Stimulated activated CD8-positive, alpha-beta memory T cell treated with anti-CD3 and anti-CD28 coated beads, Interleukin-12 subunit alpha, Interleukin-12 subunit beta, amount 100 ng/mL, for 24 hours (primary cell): Measurements from ENCODE around the gene RELL2.

Source experiments
- DNase-seq: peaks from one replicate; pipeline ENCODE4 v3.0.0-alpha.2; 2020; ENCODE audit errors: extremely low read depth

The RELL2 gene

DNA sequence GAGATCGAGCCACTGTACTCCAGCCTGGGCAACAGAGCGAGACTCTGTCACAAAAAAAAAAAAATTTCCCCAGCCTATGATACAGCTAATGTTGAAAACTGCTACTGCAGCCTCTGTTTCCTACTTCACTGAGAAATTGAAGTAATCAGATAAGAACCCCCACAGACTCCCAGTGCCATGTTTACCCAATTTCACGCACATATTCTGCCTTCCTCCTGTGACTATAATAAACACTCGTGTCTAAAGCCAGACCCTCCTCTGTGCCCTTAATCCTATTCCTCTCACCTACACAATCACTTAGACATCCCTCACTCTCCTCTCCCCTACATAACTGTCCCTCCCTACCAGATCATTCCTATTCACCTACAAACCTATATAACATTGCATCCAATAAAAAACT, 38.9 kb downstream of the RELL2 start:
- DNase-seq: no peak

DNA sequence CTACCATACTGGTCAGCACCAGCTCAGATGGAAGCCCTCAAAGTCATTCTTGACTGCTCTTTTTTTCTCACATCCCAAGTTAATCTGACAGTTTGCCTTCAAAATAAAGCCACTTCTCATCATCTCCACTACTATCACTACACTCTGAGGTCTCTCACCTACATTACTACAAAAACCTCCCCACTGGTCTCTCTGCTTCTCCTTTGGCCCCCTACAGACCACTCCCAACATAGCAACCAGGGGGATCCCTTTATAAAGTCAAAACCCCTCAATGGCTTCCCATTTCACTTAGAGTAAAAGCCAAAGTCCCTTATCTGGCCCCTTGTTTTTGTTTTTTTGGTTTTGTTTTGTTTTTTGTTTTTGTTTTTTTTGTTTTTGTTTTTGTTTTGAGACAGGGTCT, 40.6 kb downstream of the RELL2 start:
- no peak for DNase-seq

DNA sequence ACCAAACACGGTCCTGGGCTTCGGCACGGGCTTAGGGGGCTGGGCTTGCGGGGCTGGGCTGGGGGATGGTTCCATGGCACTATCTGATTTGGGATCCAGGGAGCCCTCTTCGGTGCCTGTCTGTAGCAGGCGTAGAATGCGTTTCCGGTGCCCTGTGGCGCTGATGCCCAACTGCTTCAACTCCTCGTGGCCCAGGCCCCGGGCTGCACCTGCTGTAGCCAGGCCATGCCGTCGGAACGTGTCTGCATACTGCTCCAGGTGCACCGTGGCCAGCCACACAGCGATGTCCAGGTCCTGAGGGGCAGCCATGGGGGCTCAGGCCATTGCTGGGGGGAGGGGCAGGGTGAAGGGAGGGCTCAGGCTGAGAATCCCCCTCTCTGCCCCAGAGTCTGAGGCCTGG, 43.4 kb downstream of the RELL2 start:
- no peak for DNase-seq

DNA sequence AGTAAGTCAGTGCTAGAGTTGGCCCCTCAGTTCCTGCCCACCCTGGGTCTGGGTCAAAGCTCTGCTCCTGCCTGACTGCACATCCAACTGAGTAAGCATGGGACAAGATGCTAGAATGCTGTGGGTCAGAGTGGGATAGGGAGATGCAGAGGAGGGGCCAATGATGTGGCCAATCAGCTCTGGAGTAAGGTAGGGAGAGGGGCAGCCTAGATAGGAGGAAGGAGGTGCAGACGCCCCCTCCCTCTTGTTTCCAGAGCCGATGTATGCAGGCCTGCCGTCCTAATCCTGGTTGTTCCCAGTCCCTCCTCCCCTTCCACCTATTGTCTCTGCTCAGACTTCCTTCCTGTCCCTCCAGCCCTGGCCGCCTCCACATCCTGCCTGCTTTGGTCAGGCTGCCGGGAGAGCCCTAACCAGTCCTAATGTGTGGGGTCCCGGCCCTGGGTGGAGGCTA, 44.0 kb downstream of the RELL2 start:
- DNase-seq: no peak

DNA sequence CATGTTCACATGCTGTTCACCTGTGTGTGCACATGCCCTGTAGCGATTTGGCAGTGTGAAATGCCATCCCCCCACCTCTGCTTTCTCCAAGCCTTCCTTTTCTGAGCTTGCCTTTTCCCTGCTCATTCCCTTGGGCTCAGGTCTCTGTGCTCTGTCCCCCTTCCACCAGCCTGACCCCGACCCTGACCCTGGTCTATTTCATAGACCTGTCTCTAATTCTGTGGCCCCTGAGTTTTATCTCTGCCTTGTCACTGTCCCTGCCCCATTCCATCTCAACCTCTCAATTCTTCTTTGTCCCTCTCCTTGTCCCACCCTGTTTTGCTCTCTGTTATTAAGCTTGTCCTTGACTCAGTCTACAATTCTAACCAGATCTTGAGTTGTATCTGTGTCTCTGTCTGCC, 44.5 kb downstream of the RELL2 start:
- DNase-seq: no peak

DNA sequence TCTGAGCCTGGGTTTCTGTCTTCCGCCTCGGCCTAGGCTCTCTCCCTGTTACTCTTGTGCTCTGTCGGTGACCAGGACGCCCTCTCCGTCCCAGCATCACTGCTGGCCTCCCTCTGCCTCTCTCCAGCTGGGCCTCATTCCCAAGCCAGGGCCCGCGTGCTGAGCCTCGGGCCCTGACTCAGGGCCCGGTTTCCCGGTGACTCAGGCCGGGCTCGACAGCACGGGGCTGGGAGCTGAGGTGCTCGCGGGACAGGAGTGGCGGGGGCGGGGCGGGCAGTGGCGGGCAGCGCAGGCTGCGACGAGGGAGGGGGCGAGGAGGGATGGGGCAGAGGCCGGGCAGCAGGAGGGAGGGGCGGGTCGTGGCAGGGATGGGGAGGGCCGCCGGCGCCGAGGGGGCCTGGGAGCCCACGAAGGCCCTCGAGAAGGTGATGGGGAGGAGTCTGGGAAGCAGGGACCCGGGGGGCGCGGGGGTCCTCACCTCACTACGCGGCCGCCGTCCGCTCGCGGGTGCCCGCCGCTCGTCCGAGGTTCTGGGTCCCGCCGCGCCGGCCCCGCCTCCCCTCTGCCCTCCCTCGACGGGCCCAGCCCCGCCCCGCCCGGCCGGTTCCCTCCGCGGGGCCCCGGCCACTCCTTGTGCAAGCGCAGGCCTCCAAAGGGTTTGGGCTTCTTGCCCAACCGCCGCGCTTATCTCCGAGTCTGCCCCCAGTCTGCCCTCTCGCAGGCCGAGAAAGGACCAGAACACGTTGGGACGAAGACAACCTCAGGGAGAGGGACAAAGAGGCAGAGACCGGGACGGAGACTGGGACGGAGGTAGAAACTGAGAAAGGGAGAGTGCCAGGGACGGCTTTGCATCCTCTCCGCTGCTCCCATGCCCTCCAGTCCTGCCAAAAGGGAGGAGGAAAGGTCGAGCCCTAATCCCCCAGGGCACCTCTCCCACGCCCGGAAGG, 45.2 kb downstream of the RELL2 start, which contains the start of gene ARAP3:
TSS of gene ARAP3 (minus strand) at position 536 of the 947 bp plus-strand sequence. CDS start 1,744 bp downstream, outside the sequence.
- DNase-seq: no peak

DNA sequence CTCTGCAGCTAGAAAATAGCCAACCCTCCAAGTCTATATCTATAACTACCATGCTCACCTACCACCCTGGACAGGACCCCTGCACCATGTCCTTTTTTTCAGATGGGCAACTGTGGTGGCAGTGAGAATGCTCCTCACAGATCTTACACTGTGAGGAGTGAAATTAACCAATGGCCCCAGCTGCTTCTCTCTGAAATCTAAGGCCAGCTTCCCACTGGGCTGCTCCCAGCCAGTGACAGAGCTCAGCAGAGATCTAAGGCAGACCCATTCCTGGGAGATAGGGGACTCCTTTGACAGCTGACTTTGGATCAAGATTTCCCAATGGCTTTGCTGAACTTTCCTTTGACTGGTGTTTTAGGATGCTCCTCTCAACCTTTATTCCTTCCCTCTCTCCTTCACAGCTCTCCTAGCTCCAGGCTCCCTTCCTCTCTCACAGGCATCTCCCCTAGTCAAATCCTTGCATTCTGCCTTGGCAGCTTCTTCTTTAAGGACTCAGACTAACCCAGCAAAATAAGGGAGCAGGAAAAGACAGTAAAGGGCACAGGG, 46.9 kb downstream of the RELL2 start:
- no peak for DNase-seq

DNA sequence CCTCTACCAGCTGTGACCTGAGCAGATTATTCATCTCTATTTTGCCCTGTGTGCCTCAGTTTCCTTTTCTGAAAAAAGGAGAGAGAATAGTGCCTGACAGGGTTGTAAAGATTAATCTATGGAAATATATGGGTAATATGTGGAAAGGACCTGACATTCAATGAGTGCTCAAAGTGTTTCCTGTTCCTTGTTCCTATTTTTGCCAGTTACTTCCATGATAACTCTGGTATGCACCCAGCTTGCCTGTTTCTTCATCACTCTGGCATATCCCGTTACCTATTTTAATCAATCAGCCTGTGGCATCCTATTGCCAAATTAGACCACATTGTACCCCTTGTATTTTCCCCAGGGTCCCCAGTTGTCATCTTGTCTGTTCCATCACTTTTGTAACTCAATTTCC, 48.8 kb downstream of the RELL2 start:
- DNase-seq: no peak

DNA sequence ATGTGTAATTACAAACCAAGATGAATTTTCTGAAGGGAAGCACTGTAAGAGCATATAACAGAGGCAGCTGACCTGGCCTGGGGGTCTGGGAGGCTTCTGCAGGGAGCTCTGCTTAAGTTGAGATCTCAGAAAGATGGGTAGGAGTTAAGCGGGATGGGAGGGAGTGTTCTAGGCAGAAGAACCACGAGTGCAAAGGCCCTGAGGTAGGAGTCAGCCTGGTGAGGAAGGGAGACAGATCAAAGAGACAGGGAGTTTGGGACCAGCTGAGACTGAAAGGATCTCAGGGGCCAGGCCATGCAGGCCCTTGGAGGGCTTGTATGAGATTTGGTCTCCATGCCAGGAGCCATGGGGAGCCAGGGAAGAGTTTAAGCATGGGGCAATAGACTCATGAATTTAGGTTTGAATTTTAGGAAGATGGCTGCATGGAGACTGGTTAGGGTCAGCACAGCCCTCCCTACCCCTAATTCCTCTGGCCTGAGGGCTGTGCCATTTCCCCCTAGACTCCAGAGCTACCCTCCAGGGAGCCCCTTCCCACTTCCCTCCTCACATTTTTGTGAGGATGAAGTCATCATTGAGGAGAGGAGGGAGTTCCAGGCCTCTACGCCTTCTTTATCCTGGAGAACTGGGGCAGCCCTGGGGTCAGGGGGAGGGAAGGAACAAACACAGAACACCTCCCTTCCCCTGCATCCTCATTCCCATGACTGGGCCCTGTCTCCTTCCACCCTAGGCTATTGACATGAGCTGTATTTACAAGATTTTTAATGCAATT, 50.0 kb downstream of the RELL2 start:
- no peak for DNase-seq
